GM23248 (cell line): ENCODE measurements around the gene ALPK1. TPM values are rescaled to one million over a fixed set of nuclear protein-coding genes. Genes with fewer than 3 reads are reported as not detected.

Experiments
- DNase-seq: peaks from one replicate; pipeline ENCODE4 v3.0.0-alpha.2; 2015
- H2AFZ ChIP-seq: fragments of 200-600 bp; sonication (generic); 2 replicates; pipeline ENCODE4 v1.6.1; 2016; ENCODE audit warnings: antibody characterized with exemption
- H3F3A ChIP-seq: fragments of 200-600 bp; sonication (generic); 2 replicates; pipeline ENCODE4 v1.6.1; 2016; ENCODE audit warnings: mild to moderate bottlenecking, antibody characterized with exemption, mixed run types; ENCODE audit not compliant: insufficient read depth
- H3K27ac ChIP-seq: fragments of 200-600 bp; sonication (generic); 2 replicates; pipeline ENCODE4 v1.5.1; 2016; ENCODE audit warnings: mild to moderate bottlenecking
- H3K27me3 ChIP-seq: fragments of 200-600 bp; sonication (generic); replicated peaks from 2 replicates; pipeline ENCODE4 v1.6.1; 2016; ENCODE audit warnings: mild to moderate bottlenecking; ENCODE audit not compliant: insufficient read depth
- H3K36me3 ChIP-seq: fragments of 200-600 bp; sonication (generic); 2 replicates; pipeline ENCODE4 v1.6.1; 2016; ENCODE audit warnings: low read depth, mild to moderate bottlenecking
- H3K4me1 ChIP-seq: fragments of 200-600 bp; sonication (generic); 2 replicates; pipeline ENCODE4 v1.6.1; 2016; ENCODE audit warnings: mild to moderate bottlenecking; ENCODE audit not compliant: insufficient read depth
- H3K4me2 ChIP-seq: fragments of 200-600 bp; sonication (generic); one replicate; pipeline ENCODE4 v1.6.1; 2016; ENCODE audit warnings: mild to moderate bottlenecking; ENCODE audit not compliant: unreplicated experiment
- H3K4me3 ChIP-seq: fragments of 200-600 bp; sonication (generic); 2 replicates; pipeline ENCODE4 v1.5.1; 2016; ENCODE audit warnings: mild to moderate bottlenecking
- H3K79me2 ChIP-seq: fragments of 200-600 bp; sonication (generic); 2 replicates; pipeline ENCODE4 v1.6.1; 2016; ENCODE audit warnings: mild to moderate bottlenecking; ENCODE audit not compliant: insufficient read depth
- H3K9ac ChIP-seq: fragments of 200-600 bp; sonication (generic); 2 replicates; pipeline ENCODE4 v1.6.1; 2016; ENCODE audit warnings: mild to moderate bottlenecking
- H3K9me2 ChIP-seq: fragments of 200-600 bp; sonication (generic); 2 replicates; pipeline ENCODE4 v1.6.1; 2016; ENCODE audit warnings: mixed run types, mild to moderate bottlenecking, moderate library complexity; ENCODE audit not compliant: insufficient read depth
- H3K9me3 ChIP-seq: fragments of 200-600 bp; sonication (generic); one replicate; pipeline ENCODE4 v1.6.1; 2017; ENCODE audit warnings: low read depth
- H4K20me1 ChIP-seq: fragments of 200-600 bp; sonication (generic); 2 replicates; pipeline ENCODE4 v1.6.0; 2016; ENCODE audit not compliant: insufficient read depth
- EZH2 ChIP-seq: fragments of 200-600 bp; sonication (generic); IDR thresholded peaks from 2 replicates; pipeline ENCODE4 v1.6.1; 2018; ENCODE audit warnings: antibody characterized with exemption, mild to moderate bottlenecking; ENCODE audit not compliant: insufficient read depth, poor library complexity, severe bottlenecking
- EZH2phosphoT487 ChIP-seq: fragments of 200-600 bp; sonication (generic); IDR thresholded peaks from 2 replicates; pipeline ENCODE4 v1.6.1; 2018; ENCODE audit warnings: antibody characterized with exemption, moderate library complexity, mild to moderate bottlenecking, low read depth; ENCODE audit not compliant: insufficient read depth
- WGBS, 2 experiments: methylation state at CpG; one replicate each; pipeline ENCODE4 v1.1.6; 2015 to 2017; ENCODE audit warnings: low lambda C conversion rate in 2 of 2, low coverage in 1 of 2; ENCODE audit errors: missing lambda C conversion rate in 2 of 2; 5-methylcytosine and 5-hydroxymethylcytosine counted together
- in situ Hi-C: fragments of 300-500 bp; cut with MboI; formaldehyde crosslinking; loops from 2 replicates; pipeline ENCODE4 v1.15.0; 2020
- polyA plus RNA-seq: library from polyadenylated mRNA; unstranded; fragments of >200 nt; fragmentation: Nextera tagmentation; extraction: Ambion mirVana; gene quantifications from 2 replicates; pipeline ENCODE4 v1.2.1, GENCODE V29; 2016
- total RNA-seq: library from RNA; depleted of rRNA; stranded (reverse); fragments of >200 nt; shearing (Covaris generic); gene quantifications from 2 replicates; pipeline ENCODE4 v1.2.3, GENCODE V29; 2014

The ALPK1 gene
- total and polyA plus RNA-seq, 2 experiments from 2014 or later: 7.3 to 7.9 TPM

DNA sequence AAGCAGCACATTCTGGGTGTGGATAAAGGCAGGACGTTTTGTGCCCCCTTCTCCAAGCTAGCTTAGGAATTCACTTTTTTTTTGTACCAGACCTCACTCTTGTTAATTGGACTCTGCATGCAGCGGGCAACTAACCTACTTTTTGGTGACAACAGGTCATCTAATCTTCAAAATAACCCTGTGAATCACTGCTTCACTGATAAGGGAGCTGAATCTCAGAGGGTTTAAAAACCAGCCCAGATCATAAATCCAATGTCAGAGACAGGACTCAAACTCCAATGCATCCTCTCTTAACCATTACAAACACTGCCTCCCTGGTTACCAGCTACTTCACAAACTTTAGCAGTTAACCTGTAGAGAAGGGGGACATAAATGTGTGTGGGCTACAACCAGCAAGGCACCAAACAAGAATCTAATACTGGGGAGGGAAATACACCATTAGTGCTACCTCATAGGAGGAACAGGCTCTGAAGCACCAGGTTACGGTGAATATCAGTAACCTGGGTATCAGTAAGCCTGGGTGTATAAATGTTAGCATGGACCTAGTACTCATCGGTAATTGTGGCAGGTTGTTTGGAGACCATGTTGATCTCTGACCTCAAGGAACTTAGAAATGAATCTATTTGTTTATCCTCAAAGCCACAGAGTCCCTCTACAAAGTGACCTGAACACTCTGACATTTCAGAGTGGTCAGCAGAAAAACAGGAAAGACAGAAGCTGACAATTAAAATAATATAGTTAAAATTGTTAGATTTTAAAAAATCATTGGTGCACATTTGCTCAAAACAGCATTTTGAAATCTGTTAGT, 14.1 kb upstream of the ALPK1 start:
- H2AFZ ChIP-seq: no peak overlapping the region
- WGBS, 2 experiments: 89 to 92% methylated on average over 4 of the region's 4 CpGs
- no peaks in the 10 kb centered on the region; the same call in 1 of the 2 replicates for H3F3A ChIP-seq
- peaks cover 49% of the 10 kb centered on the region for H3K79me2 ChIP-seq
- H3K4me1 ChIP-seq: 0 out of 2 replicates have a peak, but pooled peaks cover 6% of the 10 kb centered on the region
- TF ChIP-seq EZH2 (no peak), EZH2phosphoT487 (no peak)
- in situ Hi-C loops: no loop called here
- no peak overlapping the region for H3K4me2 ChIP-seq
- no peaks in the 10 kb centered on the region for H3K9me2 ChIP-seq
- no peaks in the 10 kb centered on the region for H3K27me3 ChIP-seq
- H3K9ac ChIP-seq: no peak overlapping the region
- no peaks in the 10 kb centered on the region for H3K36me3 ChIP-seq
- no peak overlapping the region for H3K27ac ChIP-seq
- no peaks in the 10 kb centered on the region for H3K9me3 ChIP-seq
- no peak for DNase-seq
- H3K4me3 ChIP-seq: peak overlapping the region; percentile 89; the same call in 1 of the 2 replicates
- H4K20me1 ChIP-seq: no peaks in the 10 kb centered on the region

DNA sequence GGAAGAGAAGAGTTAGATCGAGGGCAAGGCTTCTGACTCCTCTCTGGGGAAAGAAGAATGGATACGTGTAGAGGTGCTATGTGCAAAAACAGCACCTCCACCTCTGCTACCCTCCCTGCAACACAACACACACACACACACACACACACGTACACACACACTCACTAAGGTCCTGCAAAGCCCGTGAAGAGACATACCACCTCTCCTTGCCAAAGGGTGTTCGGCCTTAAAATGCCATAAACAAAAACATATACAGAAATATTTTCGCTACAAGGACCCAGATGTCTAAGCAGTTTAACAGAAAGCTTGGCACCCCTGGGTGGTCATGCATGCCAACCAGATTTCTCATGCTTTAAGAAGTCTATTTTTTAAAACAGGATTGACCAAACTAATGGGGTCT, 13.0 kb upstream of the ALPK1 start:
- no peak overlapping the region for H3K27ac ChIP-seq
- H3K9me3 ChIP-seq: no peaks in the 10 kb centered on the region
- peak overlapping the region; percentile 99 for H2AFZ ChIP-seq
- peak; percentile 52 for DNase-seq
- H3F3A ChIP-seq: no peaks in the 10 kb centered on the region
- no peaks in the 10 kb centered on the region for H3K36me3 ChIP-seq
- in situ Hi-C loops: no loop called here
- no peaks in the 10 kb centered on the region for H4K20me1 ChIP-seq
- H3K9me2 ChIP-seq: no peaks in the 10 kb centered on the region
- H3K9ac ChIP-seq: peak overlapping the region; percentile 84
- H3K4me2 ChIP-seq: peak overlapping the region; percentile 97
- H3K4me3 ChIP-seq: peak overlapping the region; percentile 89
- peaks cover 41% of the 10 kb centered on the region for H3K79me2 ChIP-seq
- WGBS, 2 experiments: 11% methylated on average over 6 of the region's 6 CpGs
- TF ChIP-seq EZH2 (no peak), EZH2phosphoT487 (no peak)
- H3K27me3 ChIP-seq: no peaks in the 10 kb centered on the region
- 0 out of 2 replicates have a peak, but pooled peaks cover 6% of the 10 kb centered on the region for H3K4me1 ChIP-seq

DNA sequence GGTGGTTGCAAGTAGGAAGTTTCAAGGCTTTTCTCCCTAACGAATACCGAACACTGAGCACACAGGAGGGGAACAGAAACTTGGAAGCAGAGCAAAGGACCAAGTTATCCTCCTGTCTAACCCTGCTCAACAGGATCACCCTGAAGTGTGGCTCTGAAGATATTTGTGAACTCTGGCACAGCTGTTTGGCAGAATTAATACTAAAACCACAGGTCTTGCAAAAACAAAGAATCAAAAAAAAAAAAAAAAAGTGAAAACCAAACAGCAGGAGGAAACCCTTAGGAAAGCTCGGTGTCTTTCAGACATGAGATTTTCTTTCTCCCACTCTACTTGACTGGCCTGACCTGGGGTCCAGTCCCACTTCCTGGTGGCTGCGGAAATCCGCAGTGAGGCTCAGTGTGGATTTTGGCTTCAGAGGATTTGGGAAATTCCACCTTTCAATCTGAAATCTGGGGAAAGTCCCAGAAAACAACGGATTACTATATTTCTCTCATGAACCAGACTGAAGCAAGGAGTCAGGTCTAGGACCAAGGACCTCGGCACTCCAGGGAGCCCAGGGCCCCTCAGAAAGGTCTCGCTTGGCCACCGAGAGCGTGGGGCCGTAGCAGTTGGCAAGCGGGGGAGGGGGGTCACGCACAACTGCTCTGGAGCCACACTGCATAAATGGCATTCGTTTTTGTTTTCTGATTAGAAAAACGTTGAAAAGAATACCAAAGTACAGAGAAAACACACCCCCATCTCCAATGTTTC, 12.3 kb upstream of the ALPK1 start:
- Histone ChIP-seq H3K36me3 (no peaks in the 10 kb centered on the region), H3K27me3 (no peaks in the 10 kb centered on the region), H2AFZ (peak overlapping the region; percentile 99), H3K4me2 (peak overlapping the region; percentile 97), H3K4me1 (0 out of 2 replicates have a peak, but pooled peaks cover 6% of the 10 kb centered on the region), H3K9me2 (no peaks in the 10 kb centered on the region), H3K9ac (peak overlapping the region; percentile 84), H3K9me3 (no peaks in the 10 kb centered on the region), H3K27ac (peak overlapping the region; percentile 25), H3F3A (no peaks in the 10 kb centered on the region), H3K4me3 (peak overlapping the region; percentile 89), H3K79me2 (peaks cover 34% of the 10 kb centered on the region), H4K20me1 (no peaks in the 10 kb centered on the region)
- WGBS, 2 experiments: 2% methylated on average over 15 of the region's 15 CpGs
- TF ChIP-seq EZH2phosphoT487 (no peak), EZH2 (no peak)
- DNase-seq: peak; percentile 50
- in situ Hi-C loops: no loop called here

DNA sequence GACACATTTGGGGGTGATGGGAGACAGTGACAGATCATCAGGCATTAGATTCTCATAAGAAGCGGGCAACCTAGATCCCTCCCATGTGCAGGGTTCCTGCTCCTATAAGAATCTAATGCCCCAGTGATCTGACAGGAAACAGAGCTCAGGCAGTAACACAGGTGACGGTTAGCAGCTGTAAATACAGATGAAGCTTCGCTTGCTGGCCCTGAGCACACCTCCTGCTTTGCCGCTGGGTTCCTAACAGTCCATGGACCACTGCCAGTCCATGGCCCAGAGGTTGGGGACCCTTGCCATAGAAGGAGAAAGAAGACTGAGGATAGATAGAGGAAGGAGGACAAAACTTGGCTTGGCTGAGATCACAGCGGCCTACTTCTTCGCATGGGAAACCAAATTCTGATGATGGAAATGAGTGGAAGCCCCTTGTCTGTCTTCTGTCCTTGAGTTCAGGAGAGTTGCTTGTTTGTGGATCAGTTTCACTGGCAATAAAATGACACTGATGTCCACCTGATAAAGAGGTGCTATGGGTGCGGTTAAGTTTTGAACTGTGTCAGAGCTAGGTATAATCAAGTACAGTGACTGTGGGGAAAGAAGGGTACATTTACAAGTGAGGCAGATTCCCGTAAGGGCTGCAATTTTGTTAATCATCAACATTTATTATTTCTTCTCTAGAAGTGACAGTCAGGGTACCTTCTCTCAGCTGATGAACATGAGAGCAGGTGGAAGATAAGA, 9.7 kb upstream of the ALPK1 start:
- in situ Hi-C loops: no loop called here
- Histone ChIP-seq H3K4me2 (no peak overlapping the region), H3K27ac (no peak overlapping the region), H3F3A (no peaks in the 10 kb centered on the region), H3K4me3 (no peak overlapping the region), H3K27me3 (no peaks in the 10 kb centered on the region), H2AFZ (no peak overlapping the region), H3K9me3 (no peaks in the 10 kb centered on the region), H3K9me2 (no peaks in the 10 kb centered on the region), H3K79me2 (peaks cover 22% of the 10 kb centered on the region), H3K4me1 (0 out of 2 replicates have a peak, but pooled peaks cover 6% of the 10 kb centered on the region), H4K20me1 (no peaks in the 10 kb centered on the region), H3K9ac (no peak overlapping the region), H3K36me3 (no peaks in the 10 kb centered on the region)
- TF ChIP-seq EZH2 (no peak), EZH2phosphoT487 (no peak)
- DNase-seq: no peak
- 94 to 96% methylated on average over 8 of the region's 8 CpGs for WGBS, 2 experiments
